GM12891 (cell line): Measurements from ENCODE around the gene DALRD3.

ENCODE experiments used
- POLR2A ChIP-seq: IDR thresholded peaks from 2 replicates; pipeline ENCODE4 v1.6.1; 2011; ENCODE audit warnings: low read depth, low read length, control low read depth
- POLR2AphosphoS5 ChIP-seq: IDR thresholded peaks from 2 replicates; pipeline ENCODE4 v1.6.1; 2011; ENCODE audit warnings: low read depth, low read length, control low read depth
- TAF1 ChIP-seq: IDR thresholded peaks from 2 replicates; pipeline ENCODE4 v1.6.1; 2011; ENCODE audit warnings: low read depth, low read length, control low read depth

DNA sequence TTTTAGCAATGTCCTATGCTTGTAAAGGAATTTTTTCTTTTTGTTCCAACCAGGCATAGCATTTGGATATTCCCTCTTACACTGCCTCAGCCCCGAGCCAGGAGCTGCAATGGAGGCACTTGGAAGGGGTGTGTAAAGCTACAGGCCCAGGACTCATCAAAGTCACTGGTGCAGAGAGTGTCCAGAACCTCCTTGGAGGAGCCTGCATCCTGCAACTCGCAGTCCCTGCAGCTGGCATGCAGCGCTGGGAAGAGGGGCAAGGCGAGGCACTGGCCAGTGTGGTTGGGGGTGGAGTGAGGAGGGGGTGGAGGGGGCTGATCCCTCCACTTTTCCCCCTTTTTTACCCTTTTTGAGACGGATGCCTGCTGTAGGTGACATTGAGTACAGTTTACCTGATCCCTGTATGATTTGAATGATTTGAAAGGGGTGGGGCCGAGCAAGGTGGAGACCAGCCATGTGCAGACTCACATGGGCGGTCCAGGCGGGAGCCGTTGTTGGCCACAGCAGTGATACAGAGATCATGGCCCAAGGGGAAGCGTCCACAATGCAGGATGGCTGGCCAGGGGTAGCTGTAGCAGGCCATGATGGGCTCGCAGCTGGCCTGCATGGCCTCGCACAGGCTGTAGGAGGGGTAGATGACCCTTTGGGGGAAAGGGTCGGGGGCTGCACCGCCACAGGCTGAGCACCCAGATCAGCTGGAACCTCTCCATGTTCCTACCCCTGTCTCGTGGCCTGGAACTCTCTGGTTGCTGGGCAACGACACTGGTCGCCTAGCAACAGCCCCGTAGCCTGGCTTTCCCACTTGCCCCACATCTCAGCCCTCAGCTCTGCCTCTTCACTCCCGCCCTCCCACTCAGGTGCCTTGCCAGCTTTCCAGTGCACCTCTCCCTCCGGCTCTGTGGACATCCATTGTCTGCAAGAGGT lies 20.4 kb downstream of the DALRD3 start:
- no peak for TF ChIP-seq POLR2AphosphoS5
- TF ChIP-seq POLR2A, result no peak
- no peak for TF ChIP-seq TAF1
